ENCODE results near the gene ARHGAP26. TPM values are rescaled to one million over a fixed set of nuclear protein-coding genes. Genes with fewer than 3 reads are reported as not detected.

Gene ARHGAP26
- total RNA-seq, 1 experiment from 2014 or later = 65.5 TPM

- ATAC-seq (no peak), DNase-seq (ENCODE audit: low read depth, low spot score) (no peak)
- Histone ChIP-seq H3K9me3 (ENCODE audit: control insufficient read depth, insufficient read depth, low read depth, low read length) (no peaks in the 10 kb centered on the region), H3K4me3 (ENCODE audit: low read depth in 2 of 2, low read length in 2 of 2) (no peak overlapping the region), H3K36me3 (ENCODE audit: control insufficient read depth, insufficient read depth, low read length) (no peaks in the 10 kb centered on the region; the same call in none of the 2 replicates), H3K4me1 (ENCODE audit: control insufficient read depth, insufficient read depth, low read length) (no peaks in the 10 kb centered on the region), H3K27ac (ENCODE audit: low read length) (no peak overlapping the region), H3K27me3 (ENCODE audit: control insufficient read depth, insufficient read depth, low read length) (no peaks in the 10 kb centered on the region)
- intact Hi-C loops (cut with micrococcal nuclease; ENCODE audit: unreplicated experiment) = no loop called here
- POLR2A ChIA-PET = no interaction called here
- TF ChIP-seq, protein P1, sequence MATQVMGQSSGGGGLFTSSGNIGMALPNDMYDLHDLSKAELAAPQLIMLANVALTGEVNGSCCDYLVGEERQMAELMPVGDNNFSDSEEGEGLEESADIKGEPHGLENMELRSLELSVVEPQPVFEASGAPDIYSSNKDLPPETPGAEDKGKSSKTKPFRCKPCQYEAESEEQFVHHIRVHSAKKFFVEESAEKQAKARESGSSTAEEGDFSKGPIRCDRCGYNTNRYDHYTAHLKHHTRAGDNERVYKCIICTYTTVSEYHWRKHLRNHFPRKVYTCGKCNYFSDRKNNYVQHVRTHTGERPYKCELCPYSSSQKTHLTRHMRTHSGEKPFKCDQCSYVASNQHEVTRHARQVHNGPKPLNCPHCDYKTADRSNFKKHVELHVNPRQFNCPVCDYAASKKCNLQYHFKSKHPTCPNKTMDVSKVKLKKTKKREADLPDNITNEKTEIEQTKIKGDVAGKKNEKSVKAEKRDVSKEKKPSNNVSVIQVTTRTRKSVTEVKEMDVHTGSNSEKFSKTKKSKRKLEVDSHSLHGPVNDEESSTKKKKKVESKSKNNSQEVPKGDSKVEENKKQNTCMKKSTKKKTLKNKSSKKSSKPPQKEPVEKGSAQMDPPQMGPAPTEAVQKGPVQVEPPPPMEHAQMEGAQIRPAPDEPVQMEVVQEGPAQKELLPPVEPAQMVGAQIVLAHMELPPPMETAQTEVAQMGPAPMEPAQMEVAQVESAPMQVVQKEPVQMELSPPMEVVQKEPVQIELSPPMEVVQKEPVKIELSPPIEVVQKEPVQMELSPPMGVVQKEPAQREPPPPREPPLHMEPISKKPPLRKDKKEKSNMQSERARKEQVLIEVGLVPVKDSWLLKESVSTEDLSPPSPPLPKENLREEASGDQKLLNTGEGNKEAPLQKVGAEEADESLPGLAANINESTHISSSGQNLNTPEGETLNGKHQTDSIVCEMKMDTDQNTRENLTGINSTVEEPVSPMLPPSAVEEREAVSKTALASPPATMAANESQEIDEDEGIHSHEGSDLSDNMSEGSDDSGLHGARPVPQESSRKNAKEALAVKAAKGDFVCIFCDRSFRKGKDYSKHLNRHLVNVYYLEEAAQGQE (IDR thresholded peaks at IDR 0.05; ENCODE audit: insufficient read depth in 1 of 2, low read depth in 2 of 2, low read length in 1 of 2) = no peak
- TF ChIP-seq, protein P2, sequence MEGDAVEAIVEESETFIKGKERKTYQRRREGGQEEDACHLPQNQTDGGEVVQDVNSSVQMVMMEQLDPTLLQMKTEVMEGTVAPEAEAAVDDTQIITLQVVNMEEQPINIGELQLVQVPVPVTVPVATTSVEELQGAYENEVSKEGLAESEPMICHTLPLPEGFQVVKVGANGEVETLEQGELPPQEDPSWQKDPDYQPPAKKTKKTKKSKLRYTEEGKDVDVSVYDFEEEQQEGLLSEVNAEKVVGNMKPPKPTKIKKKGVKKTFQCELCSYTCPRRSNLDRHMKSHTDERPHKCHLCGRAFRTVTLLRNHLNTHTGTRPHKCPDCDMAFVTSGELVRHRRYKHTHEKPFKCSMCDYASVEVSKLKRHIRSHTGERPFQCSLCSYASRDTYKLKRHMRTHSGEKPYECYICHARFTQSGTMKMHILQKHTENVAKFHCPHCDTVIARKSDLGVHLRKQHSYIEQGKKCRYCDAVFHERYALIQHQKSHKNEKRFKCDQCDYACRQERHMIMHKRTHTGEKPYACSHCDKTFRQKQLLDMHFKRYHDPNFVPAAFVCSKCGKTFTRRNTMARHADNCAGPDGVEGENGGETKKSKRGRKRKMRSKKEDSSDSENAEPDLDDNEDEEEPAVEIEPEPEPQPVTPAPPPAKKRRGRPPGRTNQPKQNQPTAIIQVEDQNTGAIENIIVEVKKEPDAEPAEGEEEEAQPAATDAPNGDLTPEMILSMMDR (IDR thresholded peaks at IDR 0.05) = no peak
- TF ChIP-seq POLR2AphosphoS5 (IDR thresholded peaks at IDR 0.05; ENCODE audit: low read depth, low read length) = no peak
- TF ChIP-seq TCF7L2 (IDR thresholded peaks at IDR 0.05; ENCODE audit: low read depth, low read length) = no peak
- no peak for TF ChIP-seq SIN3A (IDR thresholded peaks at IDR 0.05; ENCODE audit: borderline replicate concordance, insufficient read depth, low read depth, low read length)
- in situ Hi-C loops (cut with HindIII; ENCODE audit: low pct_unique_long_range_greater_than_20kb, low sequenced_read_pairs) = no loop called here
- CTCF ChIA-PET = no interaction called here
- no TSS peak for BruUV-seq (replicated peaks)
Measured at GRCh38 chr5:142915038-142915437, 144.9 kb downstream of the ARHGAP26 start.

- no peaks in the 10 kb centered on the region for H3K9me3 ChIP-seq (ENCODE audit: control insufficient read depth, insufficient read depth, low read depth, low read length)
- ChIA-PET CTCF (no interaction called here), POLR2A (no interaction called here)
- ATAC-seq = peak; percentile 86
- H3K4me1 ChIP-seq (ENCODE audit: control insufficient read depth, insufficient read depth, low read length) = no peaks in the 10 kb centered on the region
- no peak overlapping the region for H3K4me3 ChIP-seq (ENCODE audit: low read depth in 2 of 2, low read length in 2 of 2)
- H3K27ac ChIP-seq (ENCODE audit: low read length) = no peak overlapping the region
- no TSS peak for BruUV-seq (replicated peaks)
- no peak for TF ChIP-seq POLR2AphosphoS5 (IDR thresholded peaks at IDR 0.05; ENCODE audit: low read depth, low read length)
- TF ChIP-seq, protein P2 (IDR thresholded peaks at IDR 0.05) = peak; percentile 80
- no peaks in the 10 kb centered on the region; the same call in 1 of the 2 replicates for H3K36me3 ChIP-seq (ENCODE audit: control insufficient read depth, insufficient read depth, low read length)
- no peaks in the 10 kb centered on the region for H3K27me3 ChIP-seq (ENCODE audit: control insufficient read depth, insufficient read depth, low read length)
- intact Hi-C loops (cut with micrococcal nuclease; ENCODE audit: unreplicated experiment) (no loop called here), in situ Hi-C loops (cut with HindIII; ENCODE audit: low pct_unique_long_range_greater_than_20kb, low sequenced_read_pairs) (no loop called here)
- DNase-seq (ENCODE audit: low read depth, low spot score) = peak; percentile 10
Measured at GRCh38 chr5:142915813-142916424, 145.7 kb downstream of the ARHGAP26 start.
